Measurements from ENCODE around the gene PPP2R2B.

Gene PPP2R2B

GRCh38 chr5:146836226-146836842 is 42.2 kb downstream of the PPP2R2B start:
- TF ChIP-seq, protein P1, sequence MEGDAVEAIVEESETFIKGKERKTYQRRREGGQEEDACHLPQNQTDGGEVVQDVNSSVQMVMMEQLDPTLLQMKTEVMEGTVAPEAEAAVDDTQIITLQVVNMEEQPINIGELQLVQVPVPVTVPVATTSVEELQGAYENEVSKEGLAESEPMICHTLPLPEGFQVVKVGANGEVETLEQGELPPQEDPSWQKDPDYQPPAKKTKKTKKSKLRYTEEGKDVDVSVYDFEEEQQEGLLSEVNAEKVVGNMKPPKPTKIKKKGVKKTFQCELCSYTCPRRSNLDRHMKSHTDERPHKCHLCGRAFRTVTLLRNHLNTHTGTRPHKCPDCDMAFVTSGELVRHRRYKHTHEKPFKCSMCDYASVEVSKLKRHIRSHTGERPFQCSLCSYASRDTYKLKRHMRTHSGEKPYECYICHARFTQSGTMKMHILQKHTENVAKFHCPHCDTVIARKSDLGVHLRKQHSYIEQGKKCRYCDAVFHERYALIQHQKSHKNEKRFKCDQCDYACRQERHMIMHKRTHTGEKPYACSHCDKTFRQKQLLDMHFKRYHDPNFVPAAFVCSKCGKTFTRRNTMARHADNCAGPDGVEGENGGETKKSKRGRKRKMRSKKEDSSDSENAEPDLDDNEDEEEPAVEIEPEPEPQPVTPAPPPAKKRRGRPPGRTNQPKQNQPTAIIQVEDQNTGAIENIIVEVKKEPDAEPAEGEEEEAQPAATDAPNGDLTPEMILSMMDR (IDR thresholded peaks at IDR 0.05; ENCODE audit: borderline replicate concordance, insufficient read depth, low read depth, low read length), result no peak
- H3K4me3 ChIP-seq (ENCODE audit: low read depth, low read length), result no peak overlapping the region

GRCh38 chr5:146832985-146833732 is 45.4 kb downstream of the PPP2R2B start:
- H3K4me3 ChIP-seq (ENCODE audit: low read depth, low read length), result no peak overlapping the region
- TF ChIP-seq, protein P1 (IDR thresholded peaks at IDR 0.05; ENCODE audit: borderline replicate concordance, insufficient read depth, low read depth, low read length), result no peak

DNA sequence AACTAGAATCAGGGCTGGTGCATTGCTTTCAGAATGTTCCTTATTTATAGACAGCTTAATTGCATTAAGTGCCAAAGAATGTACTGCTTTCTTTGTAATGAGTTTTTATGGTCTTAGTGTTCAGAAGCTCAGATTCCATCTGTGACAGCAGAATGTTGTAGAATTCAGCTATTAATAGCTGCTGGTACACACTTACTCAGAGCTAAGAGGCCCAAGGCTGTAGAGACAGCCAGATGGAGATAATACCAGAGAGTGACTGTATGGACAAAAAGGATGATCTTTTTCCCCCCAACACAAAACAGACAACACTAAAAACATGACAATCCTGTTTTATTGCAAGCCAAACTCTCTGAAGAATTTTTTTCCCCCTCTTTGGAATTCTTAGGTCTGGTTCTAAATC is 50.2 kb downstream of the PPP2R2B start:
- TF ChIP-seq, protein P1 (IDR thresholded peaks at IDR 0.05; ENCODE audit: borderline replicate concordance, insufficient read depth, low read depth, low read length), result no peak
- H3K4me3 ChIP-seq (ENCODE audit: low read depth, low read length), result no peak overlapping the region

DNA sequence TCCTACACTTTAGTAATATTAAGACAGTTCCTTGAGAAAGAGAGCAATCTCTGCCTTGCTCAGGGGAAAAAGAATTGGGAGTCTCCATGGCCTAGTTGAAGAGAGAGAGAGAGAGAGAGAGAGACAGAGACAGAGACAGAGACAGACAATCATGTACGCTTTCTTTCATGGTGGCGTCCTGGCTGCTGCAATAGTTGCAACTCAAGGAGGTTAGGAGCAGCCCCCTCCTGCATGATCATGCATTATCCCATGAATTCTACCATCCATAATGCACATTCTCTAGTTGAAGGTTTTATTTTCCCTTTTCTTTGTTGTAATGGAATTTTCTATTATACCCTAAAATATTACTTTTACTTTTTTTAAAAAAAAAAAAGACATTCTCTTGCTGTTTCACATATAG is 50.7 kb downstream of the PPP2R2B start:
- H3K4me3 ChIP-seq (ENCODE audit: low read depth, low read length), result no peak overlapping the region
- TF ChIP-seq, protein P1 (IDR thresholded peaks at IDR 0.05; ENCODE audit: borderline replicate concordance, insufficient read depth, low read depth, low read length), result no peak

GRCh38 chr5:146825033-146825432 is 53.5 kb downstream of the PPP2R2B start:
- H3K4me3 ChIP-seq (ENCODE audit: low read depth, low read length), result no peak overlapping the region
- TF ChIP-seq, protein P1 (IDR thresholded peaks at IDR 0.05; ENCODE audit: borderline replicate concordance, insufficient read depth, low read depth, low read length), result no peak

DNA sequence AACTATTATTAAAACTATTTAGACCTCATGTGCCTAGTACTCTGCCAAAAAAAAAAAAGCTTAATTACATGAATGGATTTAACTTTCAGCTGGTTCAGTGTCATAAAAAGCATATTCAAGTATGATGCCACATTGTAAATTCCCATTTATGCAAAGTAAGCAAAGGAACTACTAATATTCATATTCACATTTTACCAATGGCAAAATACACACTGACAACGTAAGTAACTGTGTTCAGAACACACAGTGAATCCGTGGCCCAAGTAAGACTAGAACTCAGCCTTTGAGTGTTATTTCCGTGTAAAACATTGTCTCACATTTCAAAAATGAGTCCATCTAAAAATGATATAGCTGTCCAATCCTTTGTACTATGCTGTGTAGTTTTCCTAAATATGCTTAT is 56.8 kb downstream of the PPP2R2B start:
- no peak overlapping the region for H3K4me3 ChIP-seq (ENCODE audit: low read depth, low read length)

More for the DNA sequence above, 56.8 kb downstream of the PPP2R2B start:
- TF ChIP-seq, protein P1 (IDR thresholded peaks at IDR 0.05; ENCODE audit: borderline replicate concordance, insufficient read depth, low read depth, low read length), result no peak
